ENCODE results near the gene INO80B.
A peak's percentile ranks its signal among the peaks of the same experiment; 100 is the strongest.

DNA sequence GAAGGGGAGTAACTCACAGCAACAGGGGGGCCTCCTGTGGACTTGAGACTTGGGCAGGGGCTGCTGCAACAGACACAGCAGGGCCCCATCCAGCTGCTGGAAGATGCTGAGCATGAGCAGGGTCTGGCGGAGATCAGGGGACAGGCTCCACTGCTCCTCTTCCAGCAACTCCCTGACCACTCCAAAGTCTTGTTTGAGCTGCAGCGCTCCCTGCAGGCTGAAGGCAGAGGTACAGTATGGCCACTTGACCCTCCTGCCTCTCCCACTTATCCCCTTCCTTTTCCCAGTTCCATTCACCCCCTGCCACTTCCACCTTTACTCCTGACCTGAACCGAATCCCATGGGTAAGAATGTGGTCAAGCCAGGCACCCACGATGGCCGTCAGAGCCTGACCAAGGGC, 20.0 kb downstream of the INO80B start:
- TF ChIP-seq, protein P1, sequence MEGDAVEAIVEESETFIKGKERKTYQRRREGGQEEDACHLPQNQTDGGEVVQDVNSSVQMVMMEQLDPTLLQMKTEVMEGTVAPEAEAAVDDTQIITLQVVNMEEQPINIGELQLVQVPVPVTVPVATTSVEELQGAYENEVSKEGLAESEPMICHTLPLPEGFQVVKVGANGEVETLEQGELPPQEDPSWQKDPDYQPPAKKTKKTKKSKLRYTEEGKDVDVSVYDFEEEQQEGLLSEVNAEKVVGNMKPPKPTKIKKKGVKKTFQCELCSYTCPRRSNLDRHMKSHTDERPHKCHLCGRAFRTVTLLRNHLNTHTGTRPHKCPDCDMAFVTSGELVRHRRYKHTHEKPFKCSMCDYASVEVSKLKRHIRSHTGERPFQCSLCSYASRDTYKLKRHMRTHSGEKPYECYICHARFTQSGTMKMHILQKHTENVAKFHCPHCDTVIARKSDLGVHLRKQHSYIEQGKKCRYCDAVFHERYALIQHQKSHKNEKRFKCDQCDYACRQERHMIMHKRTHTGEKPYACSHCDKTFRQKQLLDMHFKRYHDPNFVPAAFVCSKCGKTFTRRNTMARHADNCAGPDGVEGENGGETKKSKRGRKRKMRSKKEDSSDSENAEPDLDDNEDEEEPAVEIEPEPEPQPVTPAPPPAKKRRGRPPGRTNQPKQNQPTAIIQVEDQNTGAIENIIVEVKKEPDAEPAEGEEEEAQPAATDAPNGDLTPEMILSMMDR (conservative IDR thresholded peaks at IDR 0.05), result peak; percentile 49; the same call in 1 of the 2 replicates
- TF ChIP-seq EZH2 (IDR thresholded peaks at IDR 0.05; ENCODE audit: low read depth), result no peak

Data from PC-9 (cell line).